SH-SY5Y (cell line): ENCODE results near the gene AIFM2.

ENCODE experiments used
- GATA2 ChIP-seq: IDR thresholded peaks from 2 replicates; pipeline ENCODE4 v1.6.1; 2011; ENCODE audit warnings: mild to moderate bottlenecking, low read depth, low read length
- GATA3 ChIP-seq: IDR thresholded peaks from 2 replicates; pipeline ENCODE4 v1.6.1; 2011; ENCODE audit warnings: low read depth, mild to moderate bottlenecking, low read length, moderate library complexity

GRCh38 chr10:70067586-70067985 lies 65.0 kb downstream of the AIFM2 start:
- TF ChIP-seq GATA3 (no peak), GATA2 (no peak)
